Measurements from ENCODE around the gene FHOD3. TPM values are rescaled to one million over a fixed set of nuclear protein-coding genes. Genes with fewer than 3 reads are reported as not detected.

Gene FHOD3
- total RNA-seq, 1 experiment from 2014 or later, result 10.6 TPM

- no peaks in the 10 kb centered on the region for H3K27me3 ChIP-seq (ENCODE audit: insufficient read depth, low read depth)
- BruUV-seq (replicated peaks), result no TSS peak
- DNase-seq, result no peak
- intact Hi-C loops (cut with micrococcal nuclease; ENCODE audit: unreplicated experiment), result no loop called here
- H3K4me1 ChIP-seq (replicated peaks; ENCODE audit: insufficient read depth), result peaks cover 4% of the 10 kb centered on the region; the same call in 1 of the 2 replicates
- ChIA-PET POLR2A (ENCODE audit: unreplicated experiment) (no interaction called here), CTCF (no interaction called here)
- TF ChIP-seq CTCF (conservative IDR thresholded peaks at IDR 0.05) (no peak), EZH2 (IDR thresholded peaks at IDR 0.05; ENCODE audit: low read depth) (no peak)
- H3K9me2 ChIP-seq (ENCODE audit: insufficient read depth), result no peaks in the 10 kb centered on the region
- no peak overlapping the region for H3K4me3 ChIP-seq
- H3K27ac ChIP-seq, result no peak overlapping the region
- no peaks in the 10 kb centered on the region for H3K79me2 ChIP-seq (ENCODE audit: low read depth)
- no peak overlapping the region for H2AFZ ChIP-seq
- no peaks in the 10 kb centered on the region for H3F3A ChIP-seq (ENCODE audit: insufficient read depth, low read depth)
- H4K20me1 ChIP-seq (ENCODE audit: insufficient read depth), result no peaks in the 10 kb centered on the region
- H3K36me3 ChIP-seq (ENCODE audit: low read depth), result no peaks in the 10 kb centered on the region
- no peaks in the 10 kb centered on the region for H3K9me3 ChIP-seq (ENCODE audit: insufficient read depth, low read depth)
- no peak overlapping the region for H3K4me2 ChIP-seq
These were observed 355.8 kb downstream of the FHOD3 start for GRCh38 chr18:36653141-36653869.

- CTCF ChIA-PET, result no interaction called here
- no peak overlapping the region for H3K4me2 ChIP-seq
- H3K9me3 ChIP-seq (ENCODE audit: insufficient read depth, low read depth), result no peaks in the 10 kb centered on the region
- H2AFZ ChIP-seq, result no peak overlapping the region
- intact Hi-C loops (cut with micrococcal nuclease; ENCODE audit: unreplicated experiment), result no loop called here
- H3F3A ChIP-seq (ENCODE audit: insufficient read depth, low read depth), result no peaks in the 10 kb centered on the region
- DNase-seq, result no peak
- H3K4me1 ChIP-seq (replicated peaks; ENCODE audit: insufficient read depth), result peaks cover 7% of the 10 kb centered on the region; the same call in 1 of the 2 replicates
- BruUV-seq (replicated peaks), result no TSS peak
- no peak for TF ChIP-seq CTCF (conservative IDR thresholded peaks at IDR 0.05)
- no peak for TF ChIP-seq EZH2 (IDR thresholded peaks at IDR 0.05; ENCODE audit: low read depth)
- no peaks in the 10 kb centered on the region for H3K27me3 ChIP-seq (ENCODE audit: insufficient read depth, low read depth)
- no peak overlapping the region for H3K4me3 ChIP-seq
- no peaks in the 10 kb centered on the region for H3K36me3 ChIP-seq (ENCODE audit: low read depth)
- no peak overlapping the region for H3K27ac ChIP-seq
- no peaks in the 10 kb centered on the region for H3K79me2 ChIP-seq (ENCODE audit: low read depth)
- H4K20me1 ChIP-seq (ENCODE audit: insufficient read depth), result no peaks in the 10 kb centered on the region
- POLR2A ChIA-PET (ENCODE audit: unreplicated experiment), result no interaction called here
- H3K9me2 ChIP-seq (ENCODE audit: insufficient read depth), result no peaks in the 10 kb centered on the region
These were observed 356.4 kb downstream of the FHOD3 start for GRCh38 chr18:36653870-36654269.

- no peaks in the 10 kb centered on the region for H3K9me3 ChIP-seq (ENCODE audit: insufficient read depth, low read depth)
- no TSS peak for BruUV-seq (replicated peaks)
- ChIA-PET POLR2A (ENCODE audit: unreplicated experiment) (no interaction called here), CTCF (interaction anchor here (0.6 kb wide), 1 partner anchor 33 kb away, joined by 3 read pairs; no protein-coding TSS in a partner anchor)
- no peaks in the 10 kb centered on the region for H3K9me2 ChIP-seq (ENCODE audit: insufficient read depth)
- no peaks in the 10 kb centered on the region for H3K27me3 ChIP-seq (ENCODE audit: insufficient read depth, low read depth)
- H3K27ac ChIP-seq, result no peak overlapping the region
- no peak overlapping the region for H3K4me3 ChIP-seq
- no peaks in the 10 kb centered on the region for H4K20me1 ChIP-seq (ENCODE audit: insufficient read depth)
- H3K79me2 ChIP-seq (ENCODE audit: low read depth), result no peaks in the 10 kb centered on the region
- H2AFZ ChIP-seq, result no peak overlapping the region
- no peaks in the 10 kb centered on the region for H3K36me3 ChIP-seq (ENCODE audit: low read depth)
- no peaks in the 10 kb centered on the region for H3F3A ChIP-seq (ENCODE audit: insufficient read depth, low read depth)
- DNase-seq, result no peak
- intact Hi-C loops (cut with micrococcal nuclease; ENCODE audit: unreplicated experiment), result no loop called here
- no peak overlapping the region for H3K4me2 ChIP-seq
- TF ChIP-seq EZH2 (IDR thresholded peaks at IDR 0.05; ENCODE audit: low read depth) (no peak), CTCF (conservative IDR thresholded peaks at IDR 0.05) (no peak)
- H3K4me1 ChIP-seq (replicated peaks; ENCODE audit: insufficient read depth), result peaks cover 7% of the 10 kb centered on the region; the same call in 1 of the 2 replicates
These were observed 357.6 kb downstream of the FHOD3 start for GRCh38 chr18:36655074-36655473.

Measured in PC-9 (cell line).